HPDE6-E6E7 (cell line): ENCODE data around the gene KCNE5.
"Not testable (repeated sequence)": the region's sequence is repeated elsewhere in the genome, so short reads cannot be mapped to it uniquely, and the experiment has no call there.

Experiments
- DNase-seq: peaks from one replicate; pipeline ENCODE4 v3.0.0; 2011; ENCODE audit warnings: missing footprints; ENCODE audit errors: extremely low spot score

KCNE5 gene, protein sequence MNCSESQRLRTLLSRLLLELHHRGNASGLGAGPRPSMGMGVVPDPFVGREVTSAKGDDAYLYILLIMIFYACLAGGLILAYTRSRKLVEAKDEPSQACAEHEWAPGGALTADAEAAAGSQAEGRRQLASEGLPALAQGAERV

GRCh38 chrX:109624641-109625616, at the start of gene KCNE5:
KCNE5 (minus strand) TSS chrX:109625172; CDS start chrX:109625020, 152 bp downstream.
- DNase-seq = no peak

DNA sequence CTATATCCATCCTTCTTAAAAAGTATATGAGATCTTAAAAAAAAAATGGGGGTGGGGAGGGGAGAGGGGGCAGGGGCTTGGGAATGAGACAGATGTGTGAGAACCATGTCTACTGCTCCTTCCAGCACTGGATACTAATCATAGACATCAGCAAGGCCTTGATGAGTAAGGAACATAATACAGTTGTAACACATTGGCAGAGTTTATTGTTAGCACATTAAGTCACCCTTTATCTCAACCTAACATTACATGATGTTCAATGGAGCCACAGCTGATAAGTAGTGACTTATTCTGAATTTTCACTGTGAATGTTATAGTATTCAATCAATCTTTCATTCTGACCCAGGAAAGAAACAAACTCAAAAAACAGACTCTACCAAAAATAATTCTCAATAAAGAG, 47.3 kb upstream of the KCNE5 start:
- DNase-seq = no peak

DNA sequence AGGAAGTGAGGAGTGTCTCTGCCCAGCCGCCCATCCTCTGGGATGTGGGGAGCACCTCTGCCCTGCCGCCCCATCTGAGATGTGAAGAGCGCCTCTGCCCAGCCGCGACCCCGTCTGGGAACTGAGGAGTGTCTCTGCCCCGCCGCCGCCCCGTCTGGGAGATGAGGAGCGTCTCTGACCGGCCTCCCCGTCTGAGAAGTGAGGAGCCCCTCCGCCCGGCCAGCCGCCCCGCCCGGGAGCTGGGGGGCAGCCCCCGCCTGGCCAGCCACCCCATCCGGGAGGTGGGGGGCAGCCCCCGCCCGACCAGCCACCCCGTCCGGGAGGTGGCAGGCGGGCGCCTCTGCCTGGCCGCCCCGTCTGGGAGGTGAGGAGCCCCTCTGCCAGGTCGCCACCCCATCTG, 46.2 kb upstream of the KCNE5 start:
- not testable (repeated sequence) for DNase-seq

DNA sequence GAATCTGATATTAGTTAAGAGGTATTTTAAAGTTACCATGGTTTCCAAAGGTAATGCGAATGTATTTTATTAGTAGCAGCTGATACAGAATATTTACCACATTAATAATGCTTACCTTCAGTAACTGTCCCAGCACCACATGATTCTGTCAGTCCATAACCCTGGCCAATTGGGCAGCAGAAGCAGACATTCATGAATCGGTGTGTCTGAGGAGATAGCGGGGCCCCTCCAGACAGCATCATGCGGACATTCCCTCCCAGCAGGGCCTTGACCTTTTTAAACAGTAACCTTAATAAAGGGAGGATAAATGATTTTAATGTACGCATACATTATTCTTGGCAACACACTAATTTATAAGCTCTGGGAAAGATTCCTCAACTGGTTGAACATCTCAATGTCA, 43.0 kb upstream of the KCNE5 start:
- DNase-seq = no peak

- no peak for DNase-seq
Measured at GRCh38 chrX:109660435-109661143, 35.6 kb upstream of the KCNE5 start.

DNA sequence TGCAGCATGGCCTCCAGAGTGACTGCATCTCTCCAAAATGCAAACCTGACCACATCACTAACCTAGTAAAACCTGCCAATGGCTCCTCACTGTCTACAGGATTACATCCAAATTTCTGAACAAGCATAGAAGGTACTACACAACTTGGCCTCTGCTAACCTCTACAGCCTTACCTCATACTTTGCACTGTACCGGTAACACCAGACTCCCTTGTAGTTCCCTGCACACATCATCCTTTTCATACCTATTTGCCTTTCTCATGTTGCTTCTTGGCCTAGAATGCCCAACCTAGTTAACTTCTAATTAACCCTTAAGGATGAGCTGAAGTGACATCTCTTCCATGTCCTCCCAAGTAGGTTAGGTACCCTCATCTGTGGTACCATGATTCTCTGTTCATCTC, 33.4 kb upstream of the KCNE5 start:
- DNase-seq = no peak

- DNase-seq = not testable (repeated sequence)
Measured at GRCh38 chrX:109657364-109657763, 32.4 kb upstream of the KCNE5 start.

DNA sequence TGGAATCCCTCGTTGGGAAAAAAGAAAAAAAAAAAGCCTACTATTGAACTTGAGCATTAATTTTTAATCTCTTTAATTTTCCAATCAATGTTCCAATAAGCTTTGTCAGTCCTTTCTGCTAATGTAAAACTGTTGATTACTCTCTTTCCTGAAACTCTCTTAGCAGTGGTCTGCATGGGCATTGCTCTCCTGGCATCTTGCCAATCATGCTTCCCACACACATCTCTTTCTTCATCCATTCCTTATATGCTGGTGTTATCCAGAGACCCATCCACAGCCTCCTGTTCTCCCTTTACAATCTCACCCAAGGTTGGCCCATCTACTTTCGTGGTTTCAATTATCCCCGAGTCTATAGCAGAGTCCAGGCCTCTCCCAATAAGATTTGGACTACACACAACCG, 31.8 kb upstream of the KCNE5 start:
- no peak for DNase-seq

DNA sequence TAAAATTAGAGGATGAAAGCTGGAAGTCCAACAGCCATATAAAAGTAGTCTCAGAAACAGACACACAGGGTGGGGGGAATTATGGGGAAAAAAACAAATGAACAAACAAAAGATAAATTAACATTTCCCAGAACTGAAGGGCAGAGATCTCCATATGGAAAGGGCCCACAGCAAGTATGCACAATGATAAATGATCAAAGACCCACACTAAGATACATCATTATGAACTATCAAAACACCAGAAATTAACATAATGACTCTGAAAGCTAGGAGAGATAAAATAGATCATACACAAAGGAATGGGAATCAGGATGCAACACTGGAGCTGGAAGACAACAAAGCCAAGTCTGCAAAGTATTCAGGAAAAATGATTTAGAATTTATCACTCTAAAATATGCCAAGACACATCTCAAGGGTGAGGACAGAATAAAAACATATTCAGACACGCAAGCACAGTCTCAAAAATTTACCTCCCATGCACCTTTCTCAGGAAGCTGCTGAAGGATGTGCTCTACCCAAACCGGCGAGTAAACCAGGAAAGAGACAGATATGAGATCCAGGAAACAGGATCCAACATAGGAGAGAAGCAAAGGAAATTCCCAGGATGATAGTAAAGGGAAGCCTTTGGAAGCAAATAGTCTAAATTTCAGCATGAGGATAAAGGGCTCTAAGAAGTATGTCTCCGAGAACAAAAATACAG, 30.7 kb upstream of the KCNE5 start:
- no peak for DNase-seq

- DNase-seq = no peak
Measured at GRCh38 chrX:109654516-109655109, 29.6 kb upstream of the KCNE5 start.

- DNase-seq = not testable (repeated sequence)
Measured at GRCh38 chrX:109644671-109645070, 19.7 kb upstream of the KCNE5 start.

GRCh38 chrX:109643687-109644086, 18.7 kb upstream of the KCNE5 start:
- DNase-seq = no peak

DNA sequence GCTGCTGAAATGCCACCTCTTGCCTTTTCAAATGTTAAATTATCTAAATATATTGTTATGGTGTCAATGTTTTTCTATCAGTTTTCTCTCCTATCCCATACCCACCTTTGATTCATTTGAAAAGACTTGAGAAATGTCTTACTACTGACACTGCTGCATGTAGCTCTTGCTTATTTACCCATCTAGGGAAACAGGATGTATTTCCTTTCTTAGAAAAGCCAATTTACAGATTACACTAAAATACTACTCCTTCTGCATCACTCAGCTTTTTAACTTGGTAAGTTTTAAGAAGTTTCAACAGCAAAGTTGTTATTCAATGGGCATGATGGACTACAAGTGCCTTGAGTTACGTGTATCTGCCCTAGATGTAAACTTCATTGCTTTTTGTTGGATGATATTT, 13.2 kb upstream of the KCNE5 start:
- no peak for DNase-seq

- not testable (repeated sequence) for DNase-seq
Measured at GRCh38 chrX:109637477-109637876, 12.5 kb upstream of the KCNE5 start.

GRCh38 chrX:109635146-109635545, 10.2 kb upstream of the KCNE5 start:
- DNase-seq = peak; percentile 3

GRCh38 chrX:109632906-109633504, 8.0 kb upstream of the KCNE5 start:
- peak; percentile 11 for DNase-seq

- DNase-seq = no peak
Measured at GRCh38 chrX:109629310-109629709, 4.3 kb upstream of the KCNE5 start.

GRCh38 chrX:109626637-109627036, 1.7 kb upstream of the KCNE5 start:
- no peak for DNase-seq

DNA sequence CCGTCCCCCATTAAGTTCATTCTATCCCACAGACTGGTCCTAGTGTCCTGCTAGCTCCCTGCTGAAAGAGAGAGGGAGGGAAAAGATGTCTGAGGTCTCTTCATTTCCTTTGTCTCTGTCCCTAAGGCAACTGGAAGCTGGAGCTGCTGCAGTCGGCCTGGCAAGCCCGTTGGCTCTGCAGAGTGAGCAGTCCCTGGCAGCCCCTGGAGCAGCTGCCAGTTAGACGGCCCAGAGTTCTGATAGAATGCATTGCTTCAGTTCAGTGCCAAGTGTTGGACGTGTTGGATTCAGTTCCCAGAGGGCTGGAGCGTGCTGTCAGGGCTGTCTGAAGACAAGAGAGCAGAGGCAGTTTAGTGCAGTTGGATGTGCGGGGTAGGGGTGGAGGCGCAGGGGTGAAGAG, 975 bp downstream of the KCNE5 start:
- no peak for DNase-seq

- DNase-seq = no peak
Measured at GRCh38 chrX:109622270-109622669, 2.7 kb downstream of the KCNE5 start.

- no peak for DNase-seq
Measured at GRCh38 chrX:109619771-109620170, 5.2 kb downstream of the KCNE5 start.
